Measurements from ENCODE around the gene GPR31.

The GPR31 gene

GRCh38 chr6:167125855-167126349, 31.9 kb downstream of the GPR31 start:
- Histone ChIP-seq H3K9me3 (peaks cover 14% of the 10 kb centered on the region), H3K4me3 (no peak overlapping the region), H3K9ac (no peak overlapping the region), H4K20me1 (no peaks in the 10 kb centered on the region), H3K27ac (no peak overlapping the region), H3K27me3 (no peaks in the 10 kb centered on the region), H3K4me1 (peaks cover 67% of the 10 kb centered on the region), H3K36me3 (no peaks in the 10 kb centered on the region), H3K4me2 (no peak overlapping the region)
- no peak for TF ChIP-seq Cebpa-rat (IDR thresholded peaks at IDR 0.05)

GRCh38 chr6:167125410-167125809, 32.4 kb downstream of the GPR31 start:
- no peak overlapping the region for H3K4me3 ChIP-seq
- H3K27me3 ChIP-seq, result no peaks in the 10 kb centered on the region
- no peak overlapping the region for H3K4me2 ChIP-seq
- no peak for TF ChIP-seq Cebpa-rat (IDR thresholded peaks at IDR 0.05)
- no peaks in the 10 kb centered on the region for H4K20me1 ChIP-seq
- no peak overlapping the region for H3K27ac ChIP-seq
- H3K9ac ChIP-seq, result no peak overlapping the region
- H3K4me1 ChIP-seq, result peaks cover 67% of the 10 kb centered on the region
- peaks cover 14% of the 10 kb centered on the region for H3K9me3 ChIP-seq
- H3K36me3 ChIP-seq, result no peaks in the 10 kb centered on the region

DNA sequence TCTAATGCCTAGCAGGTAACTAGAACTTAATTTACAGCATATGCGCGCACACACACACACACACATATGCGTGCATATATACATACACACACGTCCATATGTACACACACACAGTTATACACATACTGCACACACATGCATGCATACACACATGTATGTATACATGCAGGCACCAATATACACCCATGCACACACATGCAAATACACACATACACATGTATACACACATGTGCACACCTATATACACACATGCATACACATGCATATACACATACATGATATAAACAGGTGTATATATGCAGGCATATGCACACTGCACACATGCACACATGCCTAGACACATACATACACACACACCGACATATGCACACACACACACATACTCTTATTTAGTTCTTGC, 33.0 kb downstream of the GPR31 start:
- Histone ChIP-seq H3K9ac (no peak overlapping the region), H3K4me2 (no peak overlapping the region), H3K36me3 (no peaks in the 10 kb centered on the region), H4K20me1 (no peaks in the 10 kb centered on the region), H3K4me3 (no peak overlapping the region), H3K9me3 (peaks cover 14% of the 10 kb centered on the region), H3K4me1 (peaks cover 67% of the 10 kb centered on the region), H3K27me3 (no peaks in the 10 kb centered on the region), H3K27ac (no peak overlapping the region)
- TF ChIP-seq Cebpa-rat (IDR thresholded peaks at IDR 0.05), result no peak

- H3K4me1 ChIP-seq, result peaks cover 70% of the 10 kb centered on the region
These were observed 34.7 kb downstream of the GPR31 start, which contains the start of gene CCR6 for GRCh38 chr6:167122827-167123657. TSS of gene CCR6 (plus strand) at chr6:167123096. CDS start at chr6:167136135, 13,039 bp downstream.

DNA sequence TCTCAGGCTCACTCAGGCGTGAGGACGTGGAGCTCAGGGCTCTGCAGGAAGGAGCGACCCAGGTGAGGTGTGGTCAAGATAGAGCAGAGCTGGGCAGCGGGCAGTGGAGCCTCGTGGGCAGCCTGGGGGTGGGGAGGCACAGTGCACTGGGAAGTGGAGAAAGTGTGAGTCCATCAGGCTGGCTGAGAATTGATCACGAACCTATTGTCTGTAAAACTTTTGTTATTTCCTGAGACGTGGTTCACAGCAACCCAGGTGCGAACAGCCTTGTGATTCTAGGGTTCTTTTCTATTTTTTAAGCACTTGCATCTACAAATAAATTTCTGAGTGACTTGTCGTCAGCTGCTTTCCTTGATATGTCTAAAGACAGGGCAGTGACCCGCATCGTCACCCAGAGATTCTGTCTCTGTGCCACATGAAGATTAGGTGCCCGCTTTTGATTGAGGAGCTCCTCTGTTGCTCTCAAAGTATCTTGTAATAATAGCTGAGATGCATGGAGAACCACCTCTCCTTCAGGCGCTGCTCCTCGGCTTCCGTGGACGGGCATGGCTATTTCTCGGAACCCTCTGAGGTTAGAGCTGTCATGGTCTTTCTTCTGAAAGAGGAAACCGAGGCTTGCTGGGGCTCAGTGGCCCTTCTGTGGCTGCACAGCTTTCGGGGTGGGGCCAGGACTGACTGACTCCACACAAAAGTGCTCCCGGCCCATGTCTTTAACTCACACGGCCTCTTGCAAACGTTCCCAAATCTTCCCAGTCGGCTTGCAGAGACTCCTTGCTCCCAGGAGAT, 35.5 kb downstream of the GPR31 start:
- Histone ChIP-seq H4K20me1 (no peaks in the 10 kb centered on the region), H3K4me2 (peak overlapping the region; percentile 57), H3K27me3 (no peaks in the 10 kb centered on the region), H3K9ac (no peak overlapping the region), H3K4me1 (peaks cover 70% of the 10 kb centered on the region), H3K9me3 (peaks cover 14% of the 10 kb centered on the region), H3K4me3 (no peak overlapping the region), H3K27ac (no peak overlapping the region), H3K36me3 (no peaks in the 10 kb centered on the region)
- no peak for TF ChIP-seq Cebpa-rat (IDR thresholded peaks at IDR 0.05)

More at GRCh38 chr6:167122827-167123657, 34.7 kb downstream of the GPR31 start, which contains the start of gene CCR6:
- Histone ChIP-seq H4K20me1 (no peaks in the 10 kb centered on the region), H3K27me3 (no peaks in the 10 kb centered on the region), H3K27ac (no peak within 1 kb of the TSS), H3K9me3 (peaks cover 14% of the 10 kb centered on the region), H3K9ac (no peak within 1 kb of the TSS), H3K4me2 (peak within 1 kb of the TSS; percentile 57), H3K4me3 (no peak within 1 kb of the TSS), H3K36me3 (no peaks in the 10 kb centered on the region)
- no peak for TF ChIP-seq Cebpa-rat (IDR thresholded peaks at IDR 0.05)

DNA sequence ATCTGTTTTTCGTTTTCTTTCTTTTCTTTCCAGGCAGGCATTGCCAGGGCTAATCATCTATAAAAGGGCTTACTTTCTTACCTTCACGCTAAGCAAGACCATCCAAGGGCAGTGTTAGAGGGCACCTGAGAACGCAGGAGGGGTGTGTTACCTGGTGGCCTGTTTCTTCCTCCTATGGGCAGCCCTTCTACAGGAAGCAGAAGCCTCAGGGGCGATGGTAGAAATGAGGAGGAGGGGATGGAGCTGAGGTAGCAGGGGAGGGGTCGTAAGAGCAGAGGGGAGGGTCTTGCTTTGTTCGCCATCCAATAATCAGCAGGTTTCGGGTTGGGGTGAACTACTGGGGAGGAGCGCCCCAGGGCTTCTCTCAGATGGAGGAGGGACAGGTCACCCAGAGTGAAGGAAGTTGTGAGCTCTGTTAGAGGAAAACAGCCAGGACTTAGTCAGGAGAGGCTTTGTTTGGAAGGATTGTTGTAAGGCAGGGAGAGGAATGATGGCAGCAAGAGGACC, 36.4 kb downstream of the GPR31 start:
- Histone ChIP-seq H3K27ac (no peak overlapping the region), H3K4me2 (peak overlapping the region; percentile 57), H3K4me3 (no peak overlapping the region), H3K36me3 (no peaks in the 10 kb centered on the region), H3K27me3 (no peaks in the 10 kb centered on the region), H4K20me1 (no peaks in the 10 kb centered on the region), H3K9me3 (peaks cover 5% of the 10 kb centered on the region), H3K4me1 (peaks cover 74% of the 10 kb centered on the region), H3K9ac (no peak overlapping the region)
- no peak for TF ChIP-seq Cebpa-rat (IDR thresholded peaks at IDR 0.05)

GRCh38 chr6:167120583-167120903, 37.2 kb downstream of the GPR31 start:
- no peaks in the 10 kb centered on the region for H3K36me3 ChIP-seq
- H4K20me1 ChIP-seq, result no peaks in the 10 kb centered on the region
- H3K9me3 ChIP-seq, result no peaks in the 10 kb centered on the region
- H3K4me1 ChIP-seq, result peaks cover 80% of the 10 kb centered on the region
- no peaks in the 10 kb centered on the region for H3K27me3 ChIP-seq
- H3K27ac ChIP-seq, result no peak overlapping the region
- H3K4me3 ChIP-seq, result no peak overlapping the region
- H3K9ac ChIP-seq, result no peak overlapping the region
- no peak overlapping the region for H3K4me2 ChIP-seq
- no peak for TF ChIP-seq Cebpa-rat (IDR thresholded peaks at IDR 0.05)

- H3K9ac ChIP-seq, result no peak overlapping the region
- H3K4me2 ChIP-seq, result 0 out of 2 replicates have a peak overlapping the region, but pooled peaks have one; percentile 21
- peaks cover 87% of the 10 kb centered on the region for H3K4me1 ChIP-seq
- no peak for TF ChIP-seq Cebpa-rat (IDR thresholded peaks at IDR 0.05)
- H3K27me3 ChIP-seq, result no peaks in the 10 kb centered on the region
- H3K9me3 ChIP-seq, result no peaks in the 10 kb centered on the region
- no peaks in the 10 kb centered on the region for H3K36me3 ChIP-seq
- H4K20me1 ChIP-seq, result no peaks in the 10 kb centered on the region
- no peak overlapping the region for H3K27ac ChIP-seq
- H3K4me3 ChIP-seq, result no peak overlapping the region
These were observed 37.9 kb downstream of the GPR31 start for GRCh38 chr6:167119670-167120582.

- H3K4me2 ChIP-seq, result peak overlapping the region; percentile 20; the same call in 1 of the 2 replicates
- no peaks in the 10 kb centered on the region for H3K27me3 ChIP-seq
- H3K9me3 ChIP-seq, result no peaks in the 10 kb centered on the region
- no peaks in the 10 kb centered on the region for H4K20me1 ChIP-seq
- TF ChIP-seq Cebpa-rat (IDR thresholded peaks at IDR 0.05), result no peak
- no peak overlapping the region for H3K4me3 ChIP-seq
- H3K9ac ChIP-seq, result no peak overlapping the region
- H3K4me1 ChIP-seq, result peaks cover 90% of the 10 kb centered on the region
- no peak overlapping the region for H3K27ac ChIP-seq
- H3K36me3 ChIP-seq, result no peaks in the 10 kb centered on the region
These were observed 38.9 kb downstream of the GPR31 start for GRCh38 chr6:167118839-167119238.
